NCI-H1092 treated with DMSO at 0.1 percent for 48 hours (cell line): Measurements from ENCODE around the gene NAT16.

Experiments
- DNase-seq: peaks from one replicate; lab custom pipeline; 2025; lab: John Stamatoyannopoulos, UW

NAT16 gene

GRCh38 chr7:101170617-101171441 lies 9.3 kb downstream of the NAT16 start:
- DNase-seq = no peak

- DNase-seq = peak; percentile 69
Measured at GRCh38 chr7:101169838-101170551, 10.1 kb downstream of the NAT16 start.

- DNase-seq = no peak
Measured at GRCh38 chr7:101169110-101169837, 10.8 kb downstream of the NAT16 start.

- DNase-seq = no peak
Measured at GRCh38 chr7:101168412-101169049, 11.6 kb downstream of the NAT16 start.

DNA sequence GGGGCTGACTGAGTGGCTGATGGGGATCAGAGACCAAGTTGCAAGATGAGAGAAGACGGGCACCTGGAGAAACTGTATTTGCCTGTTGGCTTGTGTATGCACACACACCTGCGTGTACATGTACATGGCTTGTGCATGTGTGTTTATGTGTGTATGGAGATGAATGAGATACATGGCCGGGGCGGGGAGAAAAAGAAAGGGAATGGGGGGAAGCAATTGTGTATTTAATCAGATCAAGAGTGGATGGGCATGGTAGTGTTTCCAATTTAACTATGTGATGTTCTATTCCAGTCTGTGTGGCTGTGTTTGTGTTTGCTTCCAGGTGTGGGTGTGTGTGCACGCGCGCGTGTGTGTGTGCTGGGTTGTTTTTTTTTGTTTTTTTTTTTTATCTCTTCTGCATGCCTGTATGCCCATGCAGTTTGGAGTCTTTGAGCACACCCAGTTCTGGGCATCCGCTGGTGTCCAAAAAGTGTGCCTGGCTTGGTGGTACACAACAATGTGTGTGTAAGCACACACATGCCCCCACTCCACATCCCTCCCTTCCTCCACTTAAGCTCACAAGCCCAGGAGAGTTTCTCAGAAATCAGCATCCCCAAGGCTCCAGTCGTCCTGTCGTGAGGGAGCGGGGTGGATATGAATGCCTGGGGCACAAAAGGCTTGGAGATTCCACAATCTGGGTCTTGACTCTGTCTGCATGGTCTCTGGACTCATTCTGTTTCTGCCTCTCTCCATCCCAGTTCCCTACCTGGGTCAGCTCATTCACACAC lies 12.3 kb downstream of the NAT16 start:
- no peak for DNase-seq

- DNase-seq = no peak
Measured at GRCh38 chr7:101166909-101167644, 13.0 kb downstream of the NAT16 start.

DNA sequence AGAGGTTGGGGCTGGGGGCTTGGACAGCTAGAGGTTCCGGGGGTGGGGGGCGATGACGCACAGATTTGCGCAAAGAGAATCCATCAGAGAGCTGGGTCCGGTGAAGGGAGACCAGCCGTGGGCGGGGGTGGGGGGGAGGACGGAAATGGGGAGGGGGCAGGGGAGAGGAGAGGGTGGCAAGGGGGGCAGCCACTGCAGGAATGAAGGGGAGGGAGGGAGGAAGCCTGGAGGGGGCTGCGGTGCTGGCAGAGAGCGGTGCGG lies 13.5 kb downstream of the NAT16 start:
- DNase-seq = no peak

DNA sequence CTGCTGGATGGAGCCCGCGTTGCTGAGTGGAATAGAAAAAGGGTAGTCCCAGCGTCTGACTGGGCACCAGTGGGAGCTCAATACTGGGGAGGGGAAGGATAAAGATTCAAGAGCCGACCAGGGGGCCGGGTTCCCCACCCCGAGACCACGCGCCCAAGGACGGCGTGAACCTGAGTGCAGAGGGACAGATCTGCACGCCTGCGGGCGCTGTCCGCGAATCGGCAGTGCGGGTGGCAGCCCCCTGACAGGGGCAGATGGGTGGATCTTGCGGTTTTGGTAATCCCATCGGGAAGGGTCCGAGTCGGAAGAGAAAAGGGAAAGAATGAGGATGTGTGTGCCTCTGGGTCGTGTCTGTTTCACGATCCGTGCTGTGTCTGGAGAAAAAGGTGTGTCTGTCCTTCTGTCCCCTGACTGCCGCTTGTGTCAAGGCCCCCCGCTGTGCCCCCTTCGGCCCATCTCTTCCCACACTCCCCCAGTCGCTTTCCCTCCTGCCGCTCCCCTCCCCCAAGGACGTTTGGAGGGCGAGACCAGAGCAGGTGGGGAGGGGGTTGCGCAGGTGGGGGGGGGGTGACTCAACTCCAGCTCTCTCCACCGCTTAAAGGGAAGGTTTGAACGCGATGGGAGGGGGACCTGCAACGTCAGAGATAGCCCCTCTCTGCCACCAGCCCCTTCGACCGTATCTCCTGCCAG lies 14.0 kb downstream of the NAT16 start:
- DNase-seq = no peak

GRCh38 chr7:101165075-101165957 lies 14.8 kb downstream of the NAT16 start, which contains the start of gene VGF:
Gene VGF (minus strand): TSS chr7:101165569. CDS start chr7:101164843, 726 bp downstream.
- peak; percentile 95 for DNase-seq

DNA sequence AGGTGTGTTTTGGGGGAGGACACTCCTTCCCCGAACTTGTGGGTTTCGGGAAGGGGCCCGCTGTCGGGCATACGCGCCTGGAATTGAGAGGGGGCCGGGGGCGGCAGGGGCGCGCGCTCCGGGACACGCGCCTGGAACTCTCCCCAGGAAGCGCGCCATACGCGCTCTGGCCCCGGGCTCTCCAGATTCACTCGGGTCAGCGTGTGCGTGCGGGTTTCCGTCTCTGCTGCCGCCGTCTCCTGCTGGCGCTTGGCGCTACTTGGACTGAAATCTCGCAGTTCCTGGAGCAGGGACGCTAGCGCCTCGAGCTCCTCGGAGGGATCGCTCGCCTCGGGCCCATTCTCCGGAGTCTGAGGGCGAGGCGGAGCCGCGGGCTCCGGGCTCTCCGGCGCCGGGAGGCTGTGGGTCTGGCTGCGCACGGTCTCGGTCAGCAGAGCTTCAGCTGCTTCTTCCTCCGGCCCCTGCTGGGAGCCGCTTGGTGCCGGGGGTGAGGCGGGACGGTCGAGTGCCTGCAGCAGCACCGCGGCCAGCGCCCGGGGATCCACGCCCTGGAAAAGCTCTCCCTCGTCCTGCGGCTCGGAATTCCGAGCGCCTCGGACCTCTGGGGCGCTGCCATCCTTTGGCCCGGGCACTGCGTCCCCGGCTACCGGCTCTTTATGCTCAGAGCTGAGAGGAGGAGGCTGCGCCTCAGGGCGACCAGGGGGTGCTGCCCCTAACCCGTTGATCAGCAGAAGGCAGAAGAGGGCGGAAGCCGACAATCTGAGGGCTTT lies 15.8 kb downstream of the NAT16 start:
- DNase-seq = no peak

DNA sequence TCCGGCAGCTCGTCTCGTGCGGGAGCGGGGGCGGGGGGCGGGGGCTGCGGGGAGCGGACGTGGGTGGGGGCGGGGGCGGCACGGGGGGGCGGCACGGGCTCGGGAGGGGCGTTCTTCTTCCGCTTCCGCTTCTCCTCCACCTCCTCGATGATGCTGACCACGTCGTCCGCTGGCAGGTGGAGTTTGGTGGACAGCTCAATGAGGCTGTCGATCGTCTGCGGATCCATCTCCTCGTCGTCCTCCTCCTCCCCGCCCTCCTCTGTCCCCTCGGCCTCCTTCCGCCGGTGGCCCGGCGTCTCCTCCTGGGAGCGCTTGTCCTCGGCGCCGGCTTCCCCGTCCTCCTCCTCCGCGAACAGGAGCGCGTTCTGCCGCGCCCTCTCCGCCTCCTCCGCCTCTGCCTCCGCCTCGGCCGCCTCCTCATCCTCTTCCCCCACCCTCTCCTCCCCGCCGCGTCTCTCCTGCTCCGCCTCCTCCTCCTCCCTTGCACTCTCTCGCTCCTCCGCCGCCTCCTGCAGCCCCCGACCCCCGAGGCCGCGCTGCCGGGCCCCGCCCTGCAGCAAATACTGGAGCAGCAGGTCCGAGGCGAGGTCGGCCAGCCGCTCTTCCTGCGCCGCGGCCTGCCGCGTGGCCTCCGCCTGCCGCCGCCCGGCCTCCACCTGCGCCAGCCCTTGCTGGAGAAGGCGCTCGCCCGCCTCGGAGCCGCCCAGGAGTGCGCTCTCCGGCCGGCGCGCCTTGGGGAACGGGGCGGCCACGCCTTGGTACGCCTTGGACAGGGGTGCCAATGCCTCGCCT lies 16.6 kb downstream of the NAT16 start:
- peak; percentile 82 for DNase-seq

- peak; percentile 82 for DNase-seq
Measured at GRCh38 chr7:101162551-101163278, 17.4 kb downstream of the NAT16 start.

DNA sequence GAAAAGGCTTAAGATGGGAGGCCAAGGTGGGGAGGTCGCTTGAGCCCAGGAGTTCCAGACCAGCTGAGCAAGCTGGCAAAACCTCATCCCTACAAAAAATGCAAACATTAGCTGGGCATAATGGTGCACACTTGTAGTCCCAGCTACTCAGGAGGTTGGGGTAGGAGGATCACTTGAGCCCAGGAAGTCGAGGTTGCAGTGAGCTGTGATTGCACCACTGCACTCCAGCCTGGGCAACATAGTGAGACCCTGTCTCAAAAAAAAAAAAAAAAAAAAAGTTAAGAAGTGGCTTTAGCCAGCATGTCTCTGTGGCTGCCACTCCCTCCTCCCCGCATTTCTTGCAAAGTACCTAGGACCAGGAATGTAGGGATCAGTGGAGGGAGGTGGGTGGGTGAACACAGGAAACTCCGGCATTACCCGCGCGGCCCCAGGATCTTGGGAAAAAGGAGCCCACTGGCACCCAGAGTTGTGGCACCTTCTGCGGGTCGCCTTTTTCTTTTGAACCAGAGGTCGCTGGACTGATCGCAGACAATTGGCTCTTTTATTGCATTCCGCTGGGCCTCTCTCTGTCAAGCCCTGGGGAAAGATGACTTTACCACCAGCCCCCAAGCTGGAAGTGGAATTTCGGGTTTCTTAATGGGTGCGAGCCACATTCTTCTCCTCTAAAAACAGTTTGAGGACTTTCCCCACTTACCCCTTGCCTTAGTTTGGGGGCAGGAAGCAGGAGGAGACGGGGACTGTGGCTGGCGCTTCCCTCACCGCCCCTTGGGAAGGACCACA lies 18.2 kb downstream of the NAT16 start:
- no peak for DNase-seq

DNA sequence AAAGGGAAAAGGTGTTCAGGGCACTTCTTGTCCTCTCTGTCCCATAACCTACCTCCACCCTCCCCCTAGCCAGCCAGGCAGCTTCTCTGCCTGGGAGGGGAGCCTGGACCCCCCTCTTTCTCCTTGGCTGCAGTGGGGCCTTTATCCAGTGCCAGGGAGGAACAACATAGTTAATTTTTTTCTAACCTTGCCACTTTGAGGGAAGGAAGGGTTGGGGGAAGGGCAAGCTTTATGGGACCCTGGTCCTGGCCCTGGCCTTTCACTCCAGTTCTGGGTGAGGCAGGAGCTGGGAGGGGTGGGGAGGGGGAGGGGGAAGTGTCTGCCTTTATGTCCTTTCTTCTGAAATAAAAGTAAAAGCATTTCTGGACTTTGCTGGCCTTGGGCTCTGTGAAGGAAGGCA lies 19.2 kb downstream of the NAT16 start:
- DNase-seq = no peak

- no peak for DNase-seq
Measured at GRCh38 chr7:101159696-101160674, 20.1 kb downstream of the NAT16 start.
